Left ventricle myocardium inferior (tissue), 1 donor: ENCODE results near the gene SDC3. TPM values are rescaled to one million over a fixed set of nuclear protein-coding genes. Genes with fewer than 3 reads are reported as not detected.

ENCODE experiments used
- DNase-seq: peaks from one replicate; pipeline ENCODE4 v3.0.0-alpha.2; 2020
- H3K27ac ChIP-seq: fragments of 200-600 bp; replicated peaks from 2 replicates; pipeline ENCODE4 v1.8.0; 2021
- H3K27me3 ChIP-seq: fragments of 200-600 bp; 2 replicates; pipeline ENCODE4 v1.8.0; 2021; ENCODE audit warnings: low read depth
- H3K36me3 ChIP-seq: fragments of 200-600 bp; 2 replicates; pipeline ENCODE4 v1.8.0; 2021
- H3K4me1 ChIP-seq: fragments of 200-600 bp; 2 replicates; pipeline ENCODE4 v1.8.0; 2021
- H3K4me3 ChIP-seq: fragments of 200-600 bp; 2 replicates; pipeline ENCODE4 v1.8.0; 2021; ENCODE audit warnings: mild to moderate bottlenecking, moderate library complexity
- H3K9me3 ChIP-seq: fragments of 200-600 bp; replicated peaks from 2 replicates; pipeline ENCODE4 v1.8.0; 2021
- intact Hi-C: fragments of 100-400 bp; cut with micrococcal nuclease; formaldehyde crosslinking; loops from one replicate; pipeline ENCODE4 v1.11.0; 2022
- total RNA-seq: library from RNA; stranded (reverse); fragmentation: NEBNext Ultra II Directional; extraction: Animal tissue kit (Norgen Biotek cat#: 25700); gene quantifications from one replicate; pipeline ENCODE4 v1.2.1, GENCODE V29; 2021
- TF ChIP-seq, protein P1 (sequence below): fragments of 200-600 bp; IDR thresholded peaks from 2 replicates; pipeline ENCODE4 v1.8.0; 2021; ENCODE audit warnings: antibody characterized with exemption, mild to moderate bottlenecking, borderline replicate concordance
- donor health status: DM: no; HTN: yes; CAD: no; lungs with severe emphysema.

The SDC3 gene
- total RNA-seq, 1 donor from 2014 or later = 25.3 TPM

DNA sequence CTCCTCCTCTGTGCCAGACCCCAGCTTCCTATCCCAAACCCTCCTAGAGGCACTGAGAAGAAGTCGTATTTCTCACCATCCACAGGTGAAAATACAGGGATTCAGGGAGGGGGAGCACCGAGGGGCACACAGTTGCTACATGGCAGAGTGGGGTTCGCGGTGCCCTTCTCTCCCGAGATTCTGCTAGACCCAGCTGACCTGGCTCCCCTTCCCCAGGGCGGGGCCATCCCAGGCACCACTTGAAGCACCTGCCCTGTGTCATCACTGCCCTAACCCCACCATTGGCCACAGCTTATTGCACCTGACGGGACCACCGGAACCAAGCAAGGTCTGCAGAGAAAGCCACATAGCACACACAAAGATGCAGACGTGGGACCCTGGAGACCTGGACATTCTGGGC lies 30.5 kb downstream of the SDC3 start:
- Histone ChIP-seq H3K36me3 (peaks cover 25% of the 10 kb centered on the region), H3K27ac (peak overlapping the region; percentile 55), H3K4me1 (peaks cover 22% of the 10 kb centered on the region), H3K4me3 (no peak overlapping the region), H3K27me3 (no peaks in the 10 kb centered on the region), H3K9me3 (peaks cover 9% of the 10 kb centered on the region)
- TF ChIP-seq, protein P1, sequence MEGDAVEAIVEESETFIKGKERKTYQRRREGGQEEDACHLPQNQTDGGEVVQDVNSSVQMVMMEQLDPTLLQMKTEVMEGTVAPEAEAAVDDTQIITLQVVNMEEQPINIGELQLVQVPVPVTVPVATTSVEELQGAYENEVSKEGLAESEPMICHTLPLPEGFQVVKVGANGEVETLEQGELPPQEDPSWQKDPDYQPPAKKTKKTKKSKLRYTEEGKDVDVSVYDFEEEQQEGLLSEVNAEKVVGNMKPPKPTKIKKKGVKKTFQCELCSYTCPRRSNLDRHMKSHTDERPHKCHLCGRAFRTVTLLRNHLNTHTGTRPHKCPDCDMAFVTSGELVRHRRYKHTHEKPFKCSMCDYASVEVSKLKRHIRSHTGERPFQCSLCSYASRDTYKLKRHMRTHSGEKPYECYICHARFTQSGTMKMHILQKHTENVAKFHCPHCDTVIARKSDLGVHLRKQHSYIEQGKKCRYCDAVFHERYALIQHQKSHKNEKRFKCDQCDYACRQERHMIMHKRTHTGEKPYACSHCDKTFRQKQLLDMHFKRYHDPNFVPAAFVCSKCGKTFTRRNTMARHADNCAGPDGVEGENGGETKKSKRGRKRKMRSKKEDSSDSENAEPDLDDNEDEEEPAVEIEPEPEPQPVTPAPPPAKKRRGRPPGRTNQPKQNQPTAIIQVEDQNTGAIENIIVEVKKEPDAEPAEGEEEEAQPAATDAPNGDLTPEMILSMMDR = no peak
- no peak for DNase-seq
- intact Hi-C loops = no loop called here

DNA sequence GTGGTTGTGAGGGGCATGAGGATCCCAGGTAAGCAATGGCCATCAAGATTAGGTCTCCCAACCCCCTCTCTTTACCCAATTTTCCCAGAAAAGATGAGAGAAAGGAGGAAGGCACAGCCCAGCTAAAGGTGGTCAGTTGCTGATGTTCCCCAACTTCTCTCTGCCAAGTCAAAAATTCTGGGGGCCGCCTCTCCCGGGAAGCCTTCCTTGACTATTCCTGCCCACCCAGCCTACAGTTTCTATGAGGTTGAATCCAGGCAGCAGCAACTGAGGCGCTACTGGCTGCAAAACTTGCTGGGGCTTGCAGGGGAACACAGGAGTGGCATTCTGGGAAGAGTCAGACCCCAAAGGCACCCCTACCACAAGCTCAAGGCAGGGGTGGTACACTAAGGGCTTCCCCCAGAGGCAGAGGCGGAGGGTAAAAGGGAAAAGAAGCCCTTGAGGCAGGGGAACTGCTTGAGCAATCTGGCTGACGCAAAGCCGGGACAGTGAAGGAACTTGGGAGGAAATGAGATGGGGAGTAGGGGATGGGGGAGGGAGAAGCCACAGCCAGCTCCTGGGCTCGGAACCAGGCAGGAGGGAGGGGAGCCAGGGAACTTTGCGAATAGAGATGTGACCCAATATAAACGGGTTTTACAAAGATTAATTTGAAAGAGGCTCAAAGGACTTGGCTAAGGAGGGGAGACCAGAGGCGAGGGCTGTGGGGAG lies 31.2 kb downstream of the SDC3 start:
- intact Hi-C loops = no loop called here
- H3K27ac ChIP-seq = peak overlapping the region; percentile 55
- peaks cover 15% of the 10 kb centered on the region for H3K9me3 ChIP-seq
- peaks cover 31% of the 10 kb centered on the region for H3K36me3 ChIP-seq
- H3K4me1 ChIP-seq = peaks cover 22% of the 10 kb centered on the region
- H3K4me3 ChIP-seq = no peak overlapping the region
- peak; percentile 71 for DNase-seq
- H3K27me3 ChIP-seq = no peaks in the 10 kb centered on the region
- TF ChIP-seq, protein P1 = no peak

DNA sequence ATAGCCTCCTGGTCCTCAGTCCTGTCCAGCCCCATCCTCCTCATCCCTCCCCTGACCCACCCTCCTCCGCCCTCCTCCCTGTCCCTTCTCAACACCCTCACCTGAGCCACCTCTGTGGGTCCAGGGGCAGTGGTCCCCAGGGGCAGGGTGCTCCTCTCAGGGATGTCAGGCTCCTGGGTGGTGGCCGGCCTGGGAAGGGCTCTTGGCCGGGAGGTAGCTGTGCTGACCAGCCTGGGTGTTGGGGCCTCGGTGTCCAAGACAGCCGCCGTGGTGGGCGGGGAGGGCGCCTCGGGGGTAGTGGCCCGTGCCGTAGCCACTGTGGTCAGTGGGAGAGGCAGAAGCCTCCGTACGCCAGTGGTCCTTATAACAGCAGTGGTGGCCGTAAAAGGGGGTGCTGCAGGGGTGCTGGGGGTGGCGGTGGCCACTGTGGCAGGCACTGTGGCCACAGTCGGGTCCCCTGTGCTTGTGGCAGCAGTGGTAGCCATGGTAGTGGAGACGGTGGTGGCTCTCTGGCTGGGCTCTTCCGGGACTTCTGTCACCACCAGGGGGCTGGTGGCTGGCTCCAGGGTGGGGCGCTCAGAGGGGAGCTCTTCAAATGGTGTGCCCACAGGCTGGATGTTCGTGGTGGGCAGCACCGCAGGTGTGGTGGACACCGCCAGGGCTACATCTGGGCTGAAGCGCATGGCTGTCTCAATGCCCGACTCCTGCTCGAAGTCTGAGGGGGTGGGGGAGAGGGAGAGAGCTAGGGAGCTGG lies 31.9 kb downstream of the SDC3 start:
- Histone ChIP-seq H3K9me3 (peaks cover 19% of the 10 kb centered on the region), H3K4me3 (no peak overlapping the region), H3K4me1 (peaks cover 21% of the 10 kb centered on the region), H3K27me3 (no peaks in the 10 kb centered on the region), H3K36me3 (peaks cover 38% of the 10 kb centered on the region), H3K27ac (peak overlapping the region; percentile 55)
- DNase-seq = no peak
- intact Hi-C loops = no loop called here
- TF ChIP-seq, protein P1 = no peak

DNA sequence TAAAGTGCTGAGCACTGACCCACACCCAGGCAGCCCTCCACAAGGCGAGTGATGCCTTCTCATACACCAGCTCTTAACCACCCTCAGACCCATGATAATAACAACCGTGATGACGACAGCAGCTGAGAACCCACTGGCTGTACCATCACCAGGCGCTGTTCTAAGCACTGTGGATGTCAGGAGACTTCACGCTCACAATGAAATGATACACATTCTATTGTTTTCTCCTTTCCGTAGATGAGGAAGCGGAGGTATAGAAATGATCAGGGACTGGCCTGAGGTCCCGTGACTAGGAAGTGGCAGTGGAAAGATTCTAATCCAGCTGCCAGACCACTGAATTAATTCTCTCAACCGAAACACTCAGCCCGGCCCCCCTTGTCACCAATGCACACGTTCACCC lies 32.6 kb downstream of the SDC3 start:
- Histone ChIP-seq H3K27ac (no peak overlapping the region), H3K27me3 (no peaks in the 10 kb centered on the region), H3K4me1 (peaks cover 17% of the 10 kb centered on the region), H3K36me3 (peaks cover 45% of the 10 kb centered on the region), H3K9me3 (peaks cover 19% of the 10 kb centered on the region), H3K4me3 (no peak overlapping the region)
- intact Hi-C loops = no loop called here
- no peak for DNase-seq
- TF ChIP-seq, protein P1 = no peak

DNA sequence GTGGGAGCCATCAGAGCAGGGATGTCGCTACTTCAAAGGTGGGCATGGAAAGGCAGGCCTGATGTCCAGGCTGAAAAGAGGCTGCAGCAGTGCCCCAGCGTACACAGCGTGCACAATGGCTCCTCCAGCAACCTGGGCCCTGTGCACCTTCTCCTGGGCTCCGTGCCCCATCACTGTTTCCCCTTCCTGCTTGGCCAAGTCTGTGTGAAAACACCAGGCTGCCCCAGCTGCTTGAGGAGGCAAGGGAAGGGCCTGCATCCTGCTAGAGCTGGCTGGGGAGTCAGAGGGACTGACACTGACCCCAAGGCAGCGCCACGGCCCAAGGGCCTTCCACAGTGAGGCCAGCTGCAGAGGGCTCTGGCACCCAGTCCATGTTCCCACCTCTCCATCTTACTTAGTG lies 33.4 kb downstream of the SDC3 start:
- H3K9me3 ChIP-seq = peaks cover 19% of the 10 kb centered on the region
- TF ChIP-seq, protein P1 = no peak
- no peak overlapping the region for H3K4me3 ChIP-seq
- peaks cover 17% of the 10 kb centered on the region for H3K4me1 ChIP-seq
- intact Hi-C loops = no loop called here
- no peaks in the 10 kb centered on the region for H3K27me3 ChIP-seq
- DNase-seq = no peak
- H3K36me3 ChIP-seq = peaks cover 45% of the 10 kb centered on the region
- no peak overlapping the region for H3K27ac ChIP-seq
